HepG2 (cell line): ENCODE data around the gene CIAO2A. TPM values are rescaled to one million over a fixed set of nuclear protein-coding genes. Genes with fewer than 3 reads are reported as not detected.

ENCODE experiments used
- BRD4 ChIP-seq: sonication (generic); formaldehyde crosslinking; IDR thresholded peaks from 2 replicates; pipeline ENCODE4 v1.4.0; 2020; ENCODE audit warnings: missing genetic modification reagents
- FOXC1 ChIP-seq: sonication (generic); formaldehyde crosslinking; IDR thresholded peaks from 2 replicates; pipeline ENCODE4 v1.8.0; 2022; ENCODE audit warnings: mild to moderate bottlenecking, missing genetic modification reagents, borderline replicate concordance
- KMT2B ChIP-seq: IDR thresholded peaks from 2 replicates; pipeline ENCODE4 v1.6.1; 2016; ENCODE audit warnings: missing genetic modification reagents, missing compliant biosample characterization
- MAFG ChIP-seq: sonication (generic); formaldehyde crosslinking; IDR thresholded peaks from 2 replicates; pipeline ENCODE4 v1.5.1; 2020; ENCODE audit warnings: mild to moderate bottlenecking, missing genetic modification reagents
- NAIF1 ChIP-seq: sonication (generic); formaldehyde crosslinking; IDR thresholded peaks from 2 replicates; pipeline ENCODE4 v1.5.0; 2020; ENCODE audit warnings: mild to moderate bottlenecking, missing genetic modification reagents, borderline replicate concordance
- SMARCC2 ChIP-seq: fragments of 450-650 bp; IDR thresholded peaks from 2 replicates; pipeline ENCODE4 v1.6.1; 2017; ENCODE audit warnings: antibody characterized with exemption, mild to moderate bottlenecking
- ZFX ChIP-seq: sonication (generic); formaldehyde crosslinking; IDR thresholded peaks from 2 replicates; pipeline ENCODE4 v1.4.0; 2020; ENCODE audit warnings: mild to moderate bottlenecking, low read depth, missing genetic modification reagents, moderate library complexity
- ZNF34 ChIP-seq: sonication (generic); formaldehyde crosslinking; IDR thresholded peaks from 2 replicates; pipeline ENCODE4 v1.4.0; 2020; ENCODE audit warnings: mild to moderate bottlenecking, missing genetic modification reagents, borderline replicate concordance
- ZNF552 ChIP-seq: sonication (generic); formaldehyde crosslinking; IDR thresholded peaks from 2 replicates; pipeline ENCODE4 v1.9.0; 2022; ENCODE audit warnings: missing genetic modification reagents, mild to moderate bottlenecking, borderline replicate concordance
- polyA plus RNA-seq, 8 experiments: library from polyadenylated mRNA; depleted of rRNA in 3 of 8; stranded (reverse) in 7 of 8; unstranded in 1 of 8; fragments of >200 nt; fragmentation: Illumina TruSeq in 4 of 8; extraction: Trizol in 4 of 8; gene quantifications; 2 replicates each; pipeline versions ENCODE4 v1.2.1 to v1.2.3, GENCODE V29; 2011 to 2016; ENCODE audit warnings: low read depth in 4 of 8, missing spikeins in 1 of 8, mixed read lengths in 1 of 8; ENCODE audit not compliant: insufficient read depth in 1 of 8
- total RNA-seq, 5 experiments: library from RNA; depleted of rRNA; stranded (reverse); fragments of >200 nt; fragmentation: Illumina TruSeq; extraction: Trizol; gene quantifications; 2 replicates each; pipeline ENCODE4 v1.2.3, GENCODE V29; 2016; ENCODE audit warnings: low read depth in 1 of 5
- TF ChIP-seq, protein P1 (sequence below): sonication (generic); formaldehyde crosslinking; IDR thresholded peaks from 2 replicates; pipeline ENCODE4 v1.4.0; 2020; ENCODE audit warnings: mild to moderate bottlenecking, missing genetic modification reagents
- TF ChIP-seq, protein P2 (sequence below): sonication (generic); formaldehyde crosslinking; IDR thresholded peaks from 2 replicates; pipeline ENCODE4 v1.4.0; 2020; ENCODE audit warnings: missing genetic modification reagents
- TF ChIP-seq, protein P3 (sequence below): sonication (generic); formaldehyde crosslinking; IDR thresholded peaks from 2 replicates; pipeline ENCODE4 v1.4.0; 2020; ENCODE audit warnings: missing genetic modification reagents, borderline replicate concordance
- TF ChIP-seq, protein P4 (sequence below): fragments of 450-650 bp; IDR thresholded peaks from 2 replicates; pipeline ENCODE4 v1.6.1; 2016
- TF ChIP-seq, protein P5 (sequence below): fragments of 450-650 bp; IDR thresholded peaks from 2 replicates; pipeline ENCODE4 v1.6.1; 2017; ENCODE audit warnings: mild to moderate bottlenecking

The CIAO2A gene
- total and polyA plus RNA-seq, 2 of the 13 experiments (the other 11 are each of a cell fraction or from before 2014, with no cell fraction given) = 83.0 to 100 TPM

DNA sequence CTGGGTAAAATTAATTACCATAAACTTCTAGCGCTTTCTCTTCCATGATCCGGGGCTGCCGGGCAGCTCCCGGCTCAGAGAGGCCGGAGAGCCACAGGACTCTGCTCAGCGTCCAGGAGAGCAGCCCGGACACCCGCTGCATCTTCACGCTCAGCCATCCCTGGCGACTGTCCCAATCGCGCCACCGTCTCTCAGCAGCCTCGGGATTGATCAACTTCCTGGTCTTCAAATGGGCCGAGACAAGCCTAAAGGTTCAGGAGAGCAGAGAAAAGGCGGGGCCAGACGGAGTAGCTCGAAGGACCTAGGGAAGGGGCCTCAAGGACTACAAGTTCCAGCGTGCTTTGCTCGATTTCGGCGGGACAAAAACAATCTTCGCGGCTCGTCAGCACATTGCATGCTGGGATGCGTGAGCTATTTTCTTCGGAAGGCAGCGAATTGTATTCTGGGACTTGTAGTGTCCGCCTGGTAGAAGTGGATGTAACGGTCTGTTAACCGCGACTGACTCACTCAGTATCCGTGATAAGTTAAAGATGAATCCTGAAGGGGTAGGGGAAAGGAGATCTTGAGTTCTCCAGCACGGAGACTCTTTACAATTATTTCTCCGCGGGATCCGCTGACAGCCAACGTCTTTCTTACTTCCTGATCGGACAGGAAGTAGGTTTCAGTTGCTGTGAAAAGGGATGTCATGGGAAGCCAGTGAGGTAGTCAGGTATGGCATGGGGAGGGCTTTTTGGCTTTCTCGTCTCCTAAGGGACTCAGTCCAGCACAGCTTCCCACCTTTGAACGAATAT lies at the start of gene CIAO2A (continued):
- TF ChIP-seq, protein P1, sequence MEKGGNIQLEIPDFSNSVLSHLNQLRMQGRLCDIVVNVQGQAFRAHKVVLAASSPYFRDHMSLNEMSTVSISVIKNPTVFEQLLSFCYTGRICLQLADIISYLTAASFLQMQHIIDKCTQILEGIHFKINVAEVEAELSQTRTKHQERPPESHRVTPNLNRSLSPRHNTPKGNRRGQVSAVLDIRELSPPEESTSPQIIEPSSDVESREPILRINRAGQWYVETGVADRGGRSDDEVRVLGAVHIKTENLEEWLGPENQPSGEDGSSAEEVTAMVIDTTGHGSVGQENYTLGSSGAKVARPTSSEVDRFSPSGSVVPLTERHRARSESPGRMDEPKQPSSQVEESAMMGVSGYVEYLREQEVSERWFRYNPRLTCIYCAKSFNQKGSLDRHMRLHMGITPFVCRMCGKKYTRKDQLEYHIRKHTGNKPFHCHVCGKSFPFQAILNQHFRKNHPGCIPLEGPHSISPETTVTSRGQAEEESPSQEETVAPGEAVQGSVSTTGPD = no peak
- TF ChIP-seq SMARCC2 (no peak), FOXC1 (CRISPR knock-in tag) (no peak), NAIF1 (no peak), ZFX (CRISPR knock-in tag) (peak; percentile 45; the same call in 1 of the 2 replicates), BRD4 (CRISPR knock-in tag) (0 out of 2 replicates have a peak, but pooled peaks have one; percentile 59), ZNF34 (peak; percentile 80; the same call in 1 of the 2 replicates), KMT2B (CRISPR knock-in tag) (peak; percentile 78; the same call in 1 of the 2 replicates), MAFG (no peak), ZNF552 (no peak)
- TF ChIP-seq, protein P2, sequence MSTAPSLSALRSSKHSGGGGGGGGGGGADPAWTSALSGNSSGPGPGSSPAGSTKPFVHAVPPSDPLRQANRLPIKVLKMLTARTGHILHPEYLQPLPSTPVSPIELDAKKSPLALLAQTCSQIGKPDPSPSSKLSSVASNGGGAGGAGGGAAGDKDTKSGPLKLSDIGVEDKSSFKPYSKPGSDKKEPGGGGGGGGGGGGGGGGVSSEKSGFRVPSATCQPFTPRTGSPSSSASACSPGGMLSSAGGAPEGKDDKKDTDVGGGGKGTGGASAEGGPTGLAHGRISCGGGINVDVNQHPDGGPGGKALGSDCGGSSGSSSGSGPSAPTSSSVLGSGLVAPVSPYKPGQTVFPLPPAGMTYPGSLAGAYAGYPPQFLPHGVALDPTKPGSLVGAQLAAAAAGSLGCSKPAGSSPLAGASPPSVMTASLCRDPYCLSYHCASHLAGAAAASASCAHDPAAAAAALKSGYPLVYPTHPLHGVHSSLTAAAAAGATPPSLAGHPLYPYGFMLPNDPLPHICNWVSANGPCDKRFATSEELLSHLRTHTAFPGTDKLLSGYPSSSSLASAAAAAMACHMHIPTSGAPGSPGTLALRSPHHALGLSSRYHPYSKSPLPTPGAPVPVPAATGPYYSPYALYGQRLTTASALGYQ (CRISPR knock-in tag) = peak; percentile 51; the same call in 1 of the 2 replicates
- TF ChIP-seq, protein P3, sequence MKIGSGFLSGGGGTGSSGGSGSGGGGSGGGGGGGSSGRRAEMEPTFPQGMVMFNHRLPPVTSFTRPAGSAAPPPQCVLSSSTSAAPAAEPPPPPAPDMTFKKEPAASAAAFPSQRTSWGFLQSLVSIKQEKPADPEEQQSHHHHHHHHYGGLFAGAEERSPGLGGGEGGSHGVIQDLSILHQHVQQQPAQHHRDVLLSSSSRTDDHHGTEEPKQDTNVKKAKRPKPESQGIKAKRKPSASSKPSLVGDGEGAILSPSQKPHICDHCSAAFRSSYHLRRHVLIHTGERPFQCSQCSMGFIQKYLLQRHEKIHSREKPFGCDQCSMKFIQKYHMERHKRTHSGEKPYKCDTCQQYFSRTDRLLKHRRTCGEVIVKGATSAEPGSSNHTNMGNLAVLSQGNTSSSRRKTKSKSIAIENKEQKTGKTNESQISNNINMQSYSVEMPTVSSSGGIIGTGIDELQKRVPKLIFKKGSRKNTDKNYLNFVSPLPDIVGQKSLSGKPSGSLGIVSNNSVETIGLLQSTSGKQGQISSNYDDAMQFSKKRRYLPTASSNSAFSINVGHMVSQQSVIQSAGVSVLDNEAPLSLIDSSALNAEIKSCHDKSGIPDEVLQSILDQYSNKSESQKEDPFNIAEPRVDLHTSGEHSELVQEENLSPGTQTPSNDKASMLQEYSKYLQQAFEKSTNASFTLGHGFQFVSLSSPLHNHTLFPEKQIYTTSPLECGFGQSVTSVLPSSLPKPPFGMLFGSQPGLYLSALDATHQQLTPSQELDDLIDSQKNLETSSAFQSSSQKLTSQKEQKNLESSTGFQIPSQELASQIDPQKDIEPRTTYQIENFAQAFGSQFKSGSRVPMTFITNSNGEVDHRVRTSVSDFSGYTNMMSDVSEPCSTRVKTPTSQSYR (CRISPR knock-in tag) = no peak
- TF ChIP-seq, protein P4, sequence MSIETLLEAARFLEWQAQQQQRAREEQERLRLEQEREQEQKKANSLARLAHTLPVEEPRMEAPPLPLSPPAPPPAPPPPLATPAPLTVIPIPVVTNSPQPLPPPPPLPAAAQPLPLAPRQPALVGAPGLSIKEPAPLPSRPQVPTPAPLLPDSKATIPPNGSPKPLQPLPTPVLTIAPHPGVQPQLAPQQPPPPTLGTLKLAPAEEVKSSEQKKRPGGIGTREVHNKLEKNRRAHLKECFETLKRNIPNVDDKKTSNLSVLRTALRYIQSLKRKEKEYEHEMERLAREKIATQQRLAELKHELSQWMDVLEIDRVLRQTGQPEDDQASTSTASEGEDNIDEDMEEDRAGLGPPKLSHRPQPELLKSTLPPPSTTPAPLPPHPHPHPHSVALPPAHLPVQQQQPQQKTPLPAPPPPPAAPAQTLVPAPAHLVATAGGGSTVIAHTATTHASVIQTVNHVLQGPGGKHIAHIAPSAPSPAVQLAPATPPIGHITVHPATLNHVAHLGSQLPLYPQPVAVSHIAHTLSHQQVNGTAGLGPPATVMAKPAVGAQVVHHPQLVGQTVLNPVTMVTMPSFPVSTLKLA = peak; percentile 37; the same call in 1 of the 2 replicates
- TF ChIP-seq, protein P5, sequence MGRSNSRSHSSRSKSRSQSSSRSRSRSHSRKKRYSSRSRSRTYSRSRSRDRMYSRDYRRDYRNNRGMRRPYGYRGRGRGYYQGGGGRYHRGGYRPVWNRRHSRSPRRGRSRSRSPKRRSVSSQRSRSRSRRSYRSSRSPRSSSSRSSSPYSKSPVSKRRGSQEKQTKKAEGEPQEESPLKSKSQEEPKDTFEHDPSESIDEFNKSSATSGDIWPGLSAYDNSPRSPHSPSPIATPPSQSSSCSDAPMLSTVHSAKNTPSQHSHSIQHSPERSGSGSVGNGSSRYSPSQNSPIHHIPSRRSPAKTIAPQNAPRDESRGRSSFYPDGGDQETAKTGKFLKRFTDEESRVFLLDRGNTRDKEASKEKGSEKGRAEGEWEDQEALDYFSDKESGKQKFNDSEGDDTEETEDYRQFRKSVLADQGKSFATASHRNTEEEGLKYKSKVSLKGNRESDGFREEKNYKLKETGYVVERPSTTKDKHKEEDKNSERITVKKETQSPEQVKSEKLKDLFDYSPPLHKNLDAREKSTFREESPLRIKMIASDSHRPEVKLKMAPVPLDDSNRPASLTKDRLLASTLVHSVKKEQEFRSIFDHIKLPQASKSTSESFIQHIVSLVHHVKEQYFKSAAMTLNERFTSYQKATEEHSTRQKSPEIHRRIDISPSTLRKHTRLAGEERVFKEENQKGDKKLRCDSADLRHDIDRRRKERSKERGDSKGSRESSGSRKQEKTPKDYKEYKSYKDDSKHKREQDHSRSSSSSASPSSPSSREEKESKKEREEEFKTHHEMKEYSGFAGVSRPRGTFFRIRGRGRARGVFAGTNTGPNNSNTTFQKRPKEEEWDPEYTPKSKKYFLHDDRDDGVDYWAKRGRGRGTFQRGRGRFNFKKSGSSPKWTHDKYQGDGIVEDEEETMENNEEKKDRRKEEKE = no peak
